A673 (cell line): Measurements from ENCODE around the gene LIMS2. TPM values are rescaled to one million over a fixed set of nuclear protein-coding genes. Genes with fewer than 3 reads are reported as not detected.

Source experiments
- BruUV-seq: library from RNA; stranded (reverse); fragments of 400-500 nt; replicated peaks from 2 replicates; lab custom pipeline; 2021; lab: Mats Ljungman, UMichigan
- CTCF ChIA-PET: fragments of 300-600 bp; sonication (Branson Sonifier 250); formaldehyde crosslinking; loops from one replicate; lab custom pipeline; 2022; ENCODE audit warnings: antibody characterized with exemption; lab: Charles Lee
- POLR2A ChIA-PET: fragments of 300-600 bp; sonication (Branson Sonifier 250); formaldehyde crosslinking; loops from one replicate; lab custom pipeline; 2022; ENCODE audit warnings: antibody characterized with exemption; ENCODE audit not compliant: low non-redundant PET; lab: Charles Lee
- DNase-seq: peaks from one replicate; pipeline ENCODE4 v3.0.0-alpha.2; 2015; ENCODE audit warnings: low spot score
- H3K27ac ChIP-seq: fragments of 200-600 bp; sonication (generic); 2 replicates; pipeline ENCODE4 v1.5.1; 2016; ENCODE audit warnings: mixed run types, low read depth, mild to moderate bottlenecking, mixed read lengths, antibody characterized with exemption, low read length; ENCODE audit not compliant: poor library complexity, severe bottlenecking
- H3K27me3 ChIP-seq: fragments of 200-600 bp; sonication (generic); replicated peaks from 2 replicates; pipeline ENCODE4 v1.6.1; 2017; ENCODE audit warnings: mixed run types, low read depth, mild to moderate bottlenecking, mixed read lengths, antibody characterized with exemption, low read length; ENCODE audit not compliant: insufficient read depth, poor library complexity
- H3K36me3 ChIP-seq: fragments of 200-600 bp; sonication (generic); 2 replicates; pipeline ENCODE4 v1.6.1; 2016; ENCODE audit warnings: mixed run types, mild to moderate bottlenecking, mixed read lengths, antibody characterized with exemption, low read length; ENCODE audit not compliant: insufficient read depth, poor library complexity, severe bottlenecking
- H3K4me1 ChIP-seq: fragments of 200-600 bp; sonication (generic); 2 replicates; pipeline ENCODE4 v1.6.1; 2017; ENCODE audit warnings: mixed run types, mild to moderate bottlenecking, mixed read lengths, antibody characterized with exemption, low read length; ENCODE audit not compliant: insufficient read depth, poor library complexity, severe bottlenecking
- H3K4me3 ChIP-seq: fragments of 200-600 bp; sonication (generic); 2 replicates; pipeline ENCODE4 v1.5.1; 2016; ENCODE audit warnings: low read depth, mixed run types, mild to moderate bottlenecking, mixed read lengths, low read length; ENCODE audit not compliant: poor library complexity, severe bottlenecking
- H3K9me3 ChIP-seq: fragments of 200-600 bp; sonication (generic); 2 replicates; pipeline ENCODE4 v1.6.1; 2016; ENCODE audit warnings: mixed run types, low read depth, mild to moderate bottlenecking, mixed read lengths, antibody characterized with exemption, low read length; ENCODE audit not compliant: poor library complexity, severe bottlenecking
- CTCF ChIP-seq: fragments of 300-800, 200-600 bp; sonication (generic); conservative IDR thresholded peaks from 2 replicates; pipeline ENCODE4 v1.5.1; 2017; ENCODE audit warnings: low read depth, mild to moderate bottlenecking, antibody characterized with exemption, low read length, moderate library complexity, mixed read lengths
- EZH2 ChIP-seq: fragments of 200-600 bp; sonication (generic); IDR thresholded peaks from 2 replicates; pipeline ENCODE4 v1.6.1; 2017; ENCODE audit warnings: borderline replicate concordance, low read depth, mild to moderate bottlenecking, mixed read lengths, antibody characterized with exemption, low read length; ENCODE audit not compliant: poor library complexity, severe bottlenecking
- intact Hi-C: fragments of 100-400 bp; cut with micrococcal nuclease; formaldehyde crosslinking; loops from one replicate; pipeline ENCODE4 v1.10.0; 2022; ENCODE audit not compliant: unreplicated experiment
- total RNA-seq: library from RNA; stranded (reverse); gene quantifications from 2 replicates; pipeline ENCODE4 v1.2.3, GENCODE V29; 2021

Gene LIMS2
- total RNA-seq, 1 experiment from 2014 or later, result 1.2 TPM

DNA sequence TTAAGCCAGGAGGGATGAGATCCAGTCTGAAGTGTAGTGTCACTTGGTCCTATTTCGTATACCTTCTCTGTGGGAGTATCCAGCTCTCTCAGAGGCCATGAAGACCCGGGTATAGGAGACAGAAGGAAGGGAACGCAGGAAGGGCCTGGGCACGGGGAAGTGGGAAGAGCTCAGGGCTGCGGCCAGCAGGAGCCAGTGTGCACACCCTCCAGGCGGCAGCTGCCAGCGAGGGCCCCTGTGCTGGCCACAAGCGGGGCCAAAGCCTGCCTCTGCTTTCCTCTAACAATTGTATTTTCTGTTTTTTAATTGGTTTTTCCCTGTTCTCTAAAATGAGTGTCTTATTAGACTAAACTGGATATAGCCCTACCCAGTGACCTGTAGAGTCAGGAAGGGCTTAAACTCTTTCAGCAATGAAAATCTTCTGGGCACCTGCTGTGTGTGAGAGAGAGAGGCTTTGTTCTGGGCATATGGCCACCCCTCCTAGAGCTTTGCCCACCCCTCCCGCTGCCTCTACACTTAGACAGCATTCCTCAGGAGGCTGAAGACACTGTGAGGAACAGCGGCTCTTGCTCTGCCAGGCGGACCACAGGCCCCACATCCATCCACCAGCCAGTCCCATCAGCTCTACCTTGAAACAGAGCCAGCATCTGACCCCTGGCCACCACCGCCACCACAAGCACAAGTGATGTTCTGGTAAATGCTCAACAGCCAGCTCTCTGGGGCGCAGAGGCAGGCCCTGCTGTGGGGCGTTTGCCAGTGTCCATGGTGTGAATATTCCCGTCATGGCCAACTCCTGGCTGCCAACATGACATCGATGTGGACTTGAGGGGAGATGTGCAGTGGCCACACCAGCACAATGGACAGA lies 19.9 kb downstream of the LIMS2 start:
- ChIA-PET CTCF (no interaction called here), POLR2A (no interaction called here)
- Histone ChIP-seq H3K4me1 (no peaks in the 10 kb centered on the region), H3K9me3 (no peaks in the 10 kb centered on the region), H3K4me3 (no peak overlapping the region), H3K27ac (no peak overlapping the region), H3K36me3 (no peaks in the 10 kb centered on the region), H3K27me3 (no peaks in the 10 kb centered on the region)
- intact Hi-C loops, result no loop called here
- TF ChIP-seq CTCF, result no peak
- TF ChIP-seq EZH2, result no peak
- BruUV-seq, result no TSS peak
- no peak for DNase-seq

- Histone ChIP-seq H3K36me3 (no peaks in the 10 kb centered on the region), H3K9me3 (no peaks in the 10 kb centered on the region), H3K27me3 (no peaks in the 10 kb centered on the region), H3K4me3 (no peak overlapping the region), H3K4me1 (no peaks in the 10 kb centered on the region), H3K27ac (no peak overlapping the region)
- no peak for DNase-seq
- intact Hi-C loops, result no loop called here
- no TSS peak for BruUV-seq
- TF ChIP-seq EZH2 (no peak), CTCF (no peak)
- POLR2A ChIA-PET, result no interaction called here
- CTCF ChIA-PET, result no interaction called here
Observed at GRCh38 chr2:127654838-127655175, 20.5 kb downstream of the LIMS2 start.

GRCh38 chr2:127654084-127654837 lies 21.1 kb downstream of the LIMS2 start:
- POLR2A ChIA-PET, result no interaction called here
- Histone ChIP-seq H3K9me3 (no peaks in the 10 kb centered on the region), H3K4me3 (no peak overlapping the region), H3K27me3 (no peaks in the 10 kb centered on the region), H3K36me3 (no peaks in the 10 kb centered on the region), H3K4me1 (peaks cover 5% of the 10 kb centered on the region), H3K27ac (no peak overlapping the region)
- no TSS peak for BruUV-seq
- intact Hi-C loops, result no loop called here
- no peak for DNase-seq
- TF ChIP-seq EZH2, result no peak
- TF ChIP-seq CTCF, result no peak
- CTCF ChIA-PET, result interaction anchor here (0.8 kb wide), 1 partner anchor 63 kb away, joined by 3 read pairs; no protein-coding TSS in a partner anchor
